ENCODE data around the gene DNM1.

- TF ChIP-seq PKNOX1 (IDR thresholded peaks at IDR 0.05) (no peak), FOXM1 (IDR thresholded peaks at IDR 0.05; ENCODE audit: borderline replicate concordance) (no peak), BHLHE40 (IDR thresholded peaks at IDR 0.05; ENCODE audit: borderline replicate concordance) (no peak), NFRKB (IDR thresholded peaks at IDR 0.05) (no peak), SUZ12 (IDR thresholded peaks at IDR 0.05) (no peak), LEF1 (IDR thresholded peaks at IDR 0.05; ENCODE audit: borderline replicate concordance) (no peak), ELF4 (IDR thresholded peaks at IDR 0.05) (no peak), ZNF384 (IDR thresholded peaks at IDR 0.05) (no peak), SP1 (IDR thresholded peaks at IDR 0.05) (no peak), TARDBP (IDR thresholded peaks at IDR 0.05) (no peak), CTBP1 (IDR thresholded peaks at IDR 0.05; ENCODE audit: borderline replicate concordance) (no peak)
Observed at GRCh38 chr9:128257086-128257825, 54.1 kb downstream of the DNM1 start.

Data from HEK293T (cell line).